ENCODE results near the gene CPXM1.

Gene CPXM1

GRCh38 chr20:2752567-2753460 is 47.6 kb downstream of the CPXM1 start:
- Histone ChIP-seq H3K36me3 (ENCODE audit: control insufficient read depth, insufficient read depth, low read length) (no peaks in the 10 kb centered on the region), H3K27ac (ENCODE audit: low read depth, low read length) (no peak overlapping the region), H3K4me1 (ENCODE audit: control insufficient read depth, insufficient read depth, low read length) (peaks cover 27% of the 10 kb centered on the region), H3K27me3 (ENCODE audit: control insufficient read depth, insufficient read depth, low read length) (peaks cover 75% of the 10 kb centered on the region), H3K4me3 (ENCODE audit: low read depth, low read length) (peak overlapping the region; percentile 62), H3K9me3 (ENCODE audit: control insufficient read depth, insufficient read depth, low read length) (no peaks in the 10 kb centered on the region), H3K9ac (ENCODE audit: low read depth, low read length) (no peak overlapping the region)

GRCh38 chr20:2751878-2752566 is 48.4 kb downstream of the CPXM1 start:
- Histone ChIP-seq H3K27me3 (ENCODE audit: control insufficient read depth, insufficient read depth, low read length) (peaks cover 83% of the 10 kb centered on the region), H3K36me3 (ENCODE audit: control insufficient read depth, insufficient read depth, low read length) (no peaks in the 10 kb centered on the region), H3K9me3 (ENCODE audit: control insufficient read depth, insufficient read depth, low read length) (no peaks in the 10 kb centered on the region), H3K4me1 (ENCODE audit: control insufficient read depth, insufficient read depth, low read length) (peaks cover 27% of the 10 kb centered on the region), H3K4me3 (ENCODE audit: low read depth, low read length) (peak overlapping the region; percentile 62), H3K9ac (ENCODE audit: low read depth, low read length) (no peak overlapping the region), H3K27ac (ENCODE audit: low read depth, low read length) (no peak overlapping the region)

GRCh38 chr20:2751347-2751877 is 49.0 kb downstream of the CPXM1 start:
- no peaks in the 10 kb centered on the region for H3K9me3 ChIP-seq (ENCODE audit: control insufficient read depth, insufficient read depth, low read length)
- peaks cover 27% of the 10 kb centered on the region for H3K4me1 ChIP-seq (ENCODE audit: control insufficient read depth, insufficient read depth, low read length)
- H3K4me3 ChIP-seq (ENCODE audit: low read depth, low read length): peak overlapping the region; percentile 62
- peaks cover 89% of the 10 kb centered on the region for H3K27me3 ChIP-seq (ENCODE audit: control insufficient read depth, insufficient read depth, low read length)
- no peaks in the 10 kb centered on the region for H3K36me3 ChIP-seq (ENCODE audit: control insufficient read depth, insufficient read depth, low read length)
- H3K27ac ChIP-seq (ENCODE audit: low read depth, low read length): no peak overlapping the region
- H3K9ac ChIP-seq (ENCODE audit: low read depth, low read length): no peak overlapping the region

GRCh38 chr20:2750491-2751251 is 49.8 kb downstream of the CPXM1 start:
- Histone ChIP-seq H3K27me3 (ENCODE audit: control insufficient read depth, insufficient read depth, low read length) (peaks cover 96% of the 10 kb centered on the region), H3K36me3 (ENCODE audit: control insufficient read depth, insufficient read depth, low read length) (no peaks in the 10 kb centered on the region), H3K27ac (ENCODE audit: low read depth, low read length) (no peak overlapping the region), H3K9me3 (ENCODE audit: control insufficient read depth, insufficient read depth, low read length) (no peaks in the 10 kb centered on the region), H3K4me1 (ENCODE audit: control insufficient read depth, insufficient read depth, low read length) (peaks cover 27% of the 10 kb centered on the region), H3K9ac (ENCODE audit: low read depth, low read length) (no peak overlapping the region), H3K4me3 (ENCODE audit: low read depth, low read length) (peak overlapping the region; percentile 55)

GRCh38 chr20:2749951-2750490 is 50.4 kb downstream of the CPXM1 start:
- Histone ChIP-seq H3K4me1 (ENCODE audit: control insufficient read depth, insufficient read depth, low read length) (peaks cover 27% of the 10 kb centered on the region), H3K9me3 (ENCODE audit: control insufficient read depth, insufficient read depth, low read length) (no peaks in the 10 kb centered on the region), H3K36me3 (ENCODE audit: control insufficient read depth, insufficient read depth, low read length) (no peaks in the 10 kb centered on the region), H3K4me3 (ENCODE audit: low read depth, low read length) (peak overlapping the region; percentile 55), H3K27ac (ENCODE audit: low read depth, low read length) (no peak overlapping the region), H3K27me3 (ENCODE audit: control insufficient read depth, insufficient read depth, low read length) (peaks cover 100% of the 10 kb centered on the region), H3K9ac (ENCODE audit: low read depth, low read length) (no peak overlapping the region)

- H3K27me3 ChIP-seq (ENCODE audit: control insufficient read depth, insufficient read depth, low read length): peaks cover 96% of the 10 kb centered on the region
- H3K9ac ChIP-seq (ENCODE audit: low read depth, low read length): no peak overlapping the region
- H3K36me3 ChIP-seq (ENCODE audit: control insufficient read depth, insufficient read depth, low read length): no peaks in the 10 kb centered on the region
- no peaks in the 10 kb centered on the region for H3K9me3 ChIP-seq (ENCODE audit: control insufficient read depth, insufficient read depth, low read length)
- H3K4me3 ChIP-seq (ENCODE audit: low read depth, low read length): peak overlapping the region; percentile 55
- H3K4me1 ChIP-seq (ENCODE audit: control insufficient read depth, insufficient read depth, low read length): peaks cover 27% of the 10 kb centered on the region
- H3K27ac ChIP-seq (ENCODE audit: low read depth, low read length): no peak overlapping the region
Measured at GRCh38 chr20:2749343-2749950, 51.0 kb downstream of the CPXM1 start.

GRCh38 chr20:2748551-2749342 is 51.7 kb downstream of the CPXM1 start:
- Histone ChIP-seq H3K27ac (ENCODE audit: low read depth, low read length) (no peak overlapping the region), H3K9me3 (ENCODE audit: control insufficient read depth, insufficient read depth, low read length) (no peaks in the 10 kb centered on the region), H3K9ac (ENCODE audit: low read depth, low read length) (no peak overlapping the region), H3K36me3 (ENCODE audit: control insufficient read depth, insufficient read depth, low read length) (no peaks in the 10 kb centered on the region), H3K4me3 (ENCODE audit: low read depth, low read length) (peak overlapping the region; percentile 2; the same call in 1 of the 2 replicates), H3K27me3 (ENCODE audit: control insufficient read depth, insufficient read depth, low read length) (peaks cover 90% of the 10 kb centered on the region), H3K4me1 (ENCODE audit: control insufficient read depth, insufficient read depth, low read length) (peaks cover 27% of the 10 kb centered on the region)

GRCh38 chr20:2747676-2748235 is 52.7 kb downstream of the CPXM1 start:
- no peak overlapping the region for H3K9ac ChIP-seq (ENCODE audit: low read depth, low read length)
- H3K4me1 ChIP-seq (ENCODE audit: control insufficient read depth, insufficient read depth, low read length): peaks cover 23% of the 10 kb centered on the region
- no peaks in the 10 kb centered on the region for H3K9me3 ChIP-seq (ENCODE audit: control insufficient read depth, insufficient read depth, low read length)
- peaks cover 89% of the 10 kb centered on the region for H3K27me3 ChIP-seq (ENCODE audit: control insufficient read depth, insufficient read depth, low read length)
- H3K36me3 ChIP-seq (ENCODE audit: control insufficient read depth, insufficient read depth, low read length): no peaks in the 10 kb centered on the region
- no peak overlapping the region for H3K27ac ChIP-seq (ENCODE audit: low read depth, low read length)
- no peak overlapping the region for H3K4me3 ChIP-seq (ENCODE audit: low read depth, low read length)

GRCh38 chr20:2746636-2747265 is 53.7 kb downstream of the CPXM1 start:
- Histone ChIP-seq H3K4me3 (ENCODE audit: low read depth, low read length) (no peak overlapping the region), H3K36me3 (ENCODE audit: control insufficient read depth, insufficient read depth, low read length) (no peaks in the 10 kb centered on the region), H3K27me3 (ENCODE audit: control insufficient read depth, insufficient read depth, low read length) (peaks cover 89% of the 10 kb centered on the region), H3K9ac (ENCODE audit: low read depth, low read length) (no peak overlapping the region), H3K4me1 (ENCODE audit: control insufficient read depth, insufficient read depth, low read length) (peaks cover 23% of the 10 kb centered on the region), H3K27ac (ENCODE audit: low read depth, low read length) (no peak overlapping the region), H3K9me3 (ENCODE audit: control insufficient read depth, insufficient read depth, low read length) (no peaks in the 10 kb centered on the region)
